Nephron (organoid): ENCODE results near the gene CACNA2D3.

Source experiments
- H3K27ac Mint-ChIP-seq, 3 experiments: 2 replicates each; pipeline ENCODE4 v1.8.0; 2020; ENCODE audit warnings: mixed read lengths in 3 of 3, mild to moderate bottlenecking in 2 of 3, moderate library complexity in 1 of 3
- H3K27me3 Mint-ChIP-seq: 2 replicates; pipeline ENCODE4 v1.8.0; 2021; ENCODE audit warnings: low read depth, mild to moderate bottlenecking, moderate library complexity, mixed read lengths
- H3K36me3 Mint-ChIP-seq: 2 replicates; pipeline ENCODE4 v1.8.0; 2020; ENCODE audit warnings: low read depth, mixed read lengths
- H3K4me1 Mint-ChIP-seq: 2 replicates; pipeline ENCODE4 v1.8.0; 2020; ENCODE audit warnings: mixed read lengths
- H3K4me3 Mint-ChIP-seq, 3 experiments: 2 replicates each; pipeline ENCODE4 v1.8.0; 2020; ENCODE audit warnings: mild to moderate bottlenecking in 3 of 3, mixed read lengths in 3 of 3, moderate library complexity in 2 of 3
- H3K9me3 Mint-ChIP-seq: 2 replicates; pipeline ENCODE4 v1.8.0; 2020; ENCODE audit warnings: mixed read lengths
- CTCF ChIP-seq, 3 experiments: fragments of 200-600 bp; sonication (generic); IDR thresholded peaks; one replicate each; pipeline ENCODE4 v1.5.0; 2021; ENCODE audit warnings: antibody characterized with exemption in 3 of 3; ENCODE audit not compliant: unreplicated experiment in 3 of 3

The CACNA2D3 gene

GRCh38 chr3:55090291-55090690 is 967.9 kb downstream of the CACNA2D3 start:
- H3K27ac Mint-ChIP-seq: no peak overlapping the region
- peaks cover 5% of the 10 kb centered on the region for H3K9me3 Mint-ChIP-seq
- H3K27me3 Mint-ChIP-seq: peaks cover 33% of the 10 kb centered on the region
- H3K36me3 Mint-ChIP-seq: no peaks in the 10 kb centered on the region
- peaks cover 10% of the 10 kb centered on the region for H3K4me1 Mint-ChIP-seq
- no peak for TF ChIP-seq CTCF (IDR thresholded peaks at IDR 0.05; ENCODE audit: unreplicated experiment in 3 of 3)
- H3K4me3 Mint-ChIP-seq: no peak overlapping the region

DNA sequence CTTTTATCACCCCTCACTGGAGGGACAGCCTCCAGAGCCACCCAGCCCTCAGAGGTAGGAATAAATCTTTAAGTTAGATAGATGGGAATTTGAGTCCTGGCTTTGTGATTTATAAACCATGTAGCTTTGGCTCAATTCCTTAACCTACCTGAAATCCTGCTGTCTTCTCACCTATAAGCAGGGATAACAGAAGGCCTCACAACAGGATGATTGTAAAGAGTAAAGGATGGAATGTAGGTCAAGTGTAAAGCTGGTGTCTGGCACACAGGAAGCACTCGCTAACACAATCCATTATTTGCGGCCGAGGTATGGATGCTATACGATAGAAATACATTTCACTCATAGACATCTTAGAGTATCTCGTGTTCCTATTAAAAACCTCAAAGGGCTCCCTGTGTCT is 968.4 kb downstream of the CACNA2D3 start:
- TF ChIP-seq CTCF (IDR thresholded peaks at IDR 0.05; ENCODE audit: unreplicated experiment in 3 of 3): no peak
- Mint-ChIP-seq H3K27me3 (peaks cover 33% of the 10 kb centered on the region), H3K36me3 (no peaks in the 10 kb centered on the region), H3K4me3 (no peak overlapping the region), H3K9me3 (peaks cover 8% of the 10 kb centered on the region), H3K27ac (no peak overlapping the region), H3K4me1 (peaks cover 10% of the 10 kb centered on the region)

GRCh38 chr3:55091381-55092225 is 969.3 kb downstream of the CACNA2D3 start:
- peaks cover 10% of the 10 kb centered on the region for H3K4me1 Mint-ChIP-seq
- peaks cover 29% of the 10 kb centered on the region for H3K27me3 Mint-ChIP-seq
- peaks cover 8% of the 10 kb centered on the region for H3K9me3 Mint-ChIP-seq
- H3K36me3 Mint-ChIP-seq: no peaks in the 10 kb centered on the region
- no peak for TF ChIP-seq CTCF (IDR thresholded peaks at IDR 0.05; ENCODE audit: unreplicated experiment in 3 of 3)
- no peak overlapping the region for H3K4me3 Mint-ChIP-seq
- H3K27ac Mint-ChIP-seq: no peak overlapping the region

DNA sequence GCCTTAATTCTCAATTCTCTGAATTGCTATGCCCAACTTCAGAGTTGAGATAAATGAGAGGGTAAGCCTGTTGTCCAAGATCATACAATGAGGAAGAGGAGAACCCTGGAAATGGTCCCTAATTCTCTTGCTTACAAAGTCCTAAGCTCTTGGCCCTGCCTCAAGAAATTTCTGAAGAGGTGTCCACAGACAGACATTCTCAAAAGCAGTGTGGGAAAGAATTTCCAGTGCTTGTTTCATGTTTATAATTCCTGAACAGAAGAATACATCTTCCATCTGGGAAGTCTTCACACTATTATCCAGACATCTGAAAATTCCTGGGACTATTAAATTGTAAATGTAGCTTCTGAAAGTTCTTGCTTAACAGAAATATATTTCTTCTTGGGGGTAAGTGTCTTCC is 972.3 kb downstream of the CACNA2D3 start:
- peaks cover 11% of the 10 kb centered on the region for H3K9me3 Mint-ChIP-seq
- H3K4me1 Mint-ChIP-seq: no peaks in the 10 kb centered on the region
- H3K4me3 Mint-ChIP-seq: no peak overlapping the region
- H3K36me3 Mint-ChIP-seq: no peaks in the 10 kb centered on the region
- H3K27ac Mint-ChIP-seq: no peak overlapping the region
- no peak for TF ChIP-seq CTCF (IDR thresholded peaks at IDR 0.05; ENCODE audit: unreplicated experiment in 3 of 3)
- H3K27me3 Mint-ChIP-seq: peaks cover 20% of the 10 kb centered on the region

DNA sequence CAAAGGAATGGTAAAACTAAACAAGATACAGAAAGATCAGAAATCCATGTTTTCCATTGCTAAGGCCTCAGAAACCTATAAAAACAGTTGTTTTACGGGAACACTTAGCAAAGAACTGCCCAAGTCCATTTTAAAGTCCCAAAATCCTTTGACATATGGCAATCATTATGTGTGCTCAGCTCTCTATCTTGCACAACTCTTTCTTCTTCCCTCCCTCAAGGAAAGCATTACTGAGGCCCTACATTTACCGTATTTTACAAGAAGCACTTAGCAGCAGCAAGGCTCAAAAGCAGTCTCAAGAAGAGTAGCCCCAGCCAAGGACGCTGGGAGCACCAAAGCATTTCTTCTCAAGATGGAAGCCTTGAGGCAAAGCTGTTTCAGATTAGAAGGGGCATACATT is 975.1 kb downstream of the CACNA2D3 start:
- Mint-ChIP-seq H3K27ac (no peak overlapping the region), H3K36me3 (no peaks in the 10 kb centered on the region), H3K4me3 (no peak overlapping the region), H3K4me1 (no peaks in the 10 kb centered on the region), H3K27me3 (peaks cover 17% of the 10 kb centered on the region), H3K9me3 (peaks cover 14% of the 10 kb centered on the region)
- no peak for TF ChIP-seq CTCF (IDR thresholded peaks at IDR 0.05; ENCODE audit: unreplicated experiment in 3 of 3)

DNA sequence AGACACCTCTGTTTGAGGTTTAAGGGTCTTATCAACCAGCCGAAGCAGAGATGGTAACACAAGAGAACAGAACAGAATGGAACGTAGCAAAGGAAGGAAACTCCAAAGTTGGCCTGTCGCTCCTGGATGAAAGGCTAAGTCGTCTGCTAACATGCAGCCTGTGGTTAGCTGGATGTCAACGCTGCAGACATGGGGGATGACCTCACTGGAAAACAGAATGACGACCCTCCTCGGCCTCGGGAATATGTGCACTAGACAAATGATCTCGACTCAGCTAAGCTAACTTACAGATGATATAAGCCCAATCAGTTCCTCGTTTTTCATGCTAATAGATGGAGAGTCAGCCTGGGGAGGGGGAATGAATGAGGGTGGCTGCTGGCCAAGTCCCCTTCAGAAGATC is 983.3 kb downstream of the CACNA2D3 start:
- Mint-ChIP-seq H3K4me3 (no peak overlapping the region), H3K27me3 (peaks cover 7% of the 10 kb centered on the region), H3K36me3 (no peaks in the 10 kb centered on the region), H3K4me1 (no peaks in the 10 kb centered on the region), H3K9me3 (peaks cover 3% of the 10 kb centered on the region), H3K27ac (no peak overlapping the region)
- TF ChIP-seq CTCF (IDR thresholded peaks at IDR 0.05; ENCODE audit: unreplicated experiment in 3 of 3): no peak
